GM18511 (cell line): ENCODE measurements around the gene GABRG3.
"Not testable (repeated sequence)": the region's sequence is repeated elsewhere in the genome, so short reads cannot be mapped to it uniquely, and the experiment has no call there.

Experiments used
- ATAC-seq: cut with Tn5 transposase; IDR thresholded peaks from one replicate; pipeline ENCODE4 v1.9.1; 2021; ENCODE audit warnings: mild to moderate bottlenecking, moderate library complexity; ENCODE audit not compliant: unreplicated experiment

GABRG3 gene

DNA sequence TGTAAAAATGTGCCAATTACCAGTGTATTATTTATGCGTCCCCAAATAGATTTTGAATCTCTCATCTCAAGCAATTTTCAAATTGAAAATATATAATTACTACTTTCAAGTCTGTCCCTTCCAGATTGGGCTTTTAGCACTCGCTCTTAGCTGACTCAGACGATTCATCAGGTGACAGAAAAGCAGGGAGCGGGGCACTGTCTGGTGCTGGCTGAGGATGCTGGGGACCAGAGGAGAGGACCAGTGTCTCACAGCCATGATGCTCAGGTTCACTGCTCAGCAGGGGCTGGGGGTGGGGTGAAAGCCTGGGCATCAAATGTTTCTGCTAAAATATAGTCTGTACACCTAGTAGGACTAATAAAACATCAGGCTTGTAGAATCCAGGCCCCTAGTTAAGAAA, 199.9 kb downstream of the GABRG3 start:
- ATAC-seq = no peak

DNA sequence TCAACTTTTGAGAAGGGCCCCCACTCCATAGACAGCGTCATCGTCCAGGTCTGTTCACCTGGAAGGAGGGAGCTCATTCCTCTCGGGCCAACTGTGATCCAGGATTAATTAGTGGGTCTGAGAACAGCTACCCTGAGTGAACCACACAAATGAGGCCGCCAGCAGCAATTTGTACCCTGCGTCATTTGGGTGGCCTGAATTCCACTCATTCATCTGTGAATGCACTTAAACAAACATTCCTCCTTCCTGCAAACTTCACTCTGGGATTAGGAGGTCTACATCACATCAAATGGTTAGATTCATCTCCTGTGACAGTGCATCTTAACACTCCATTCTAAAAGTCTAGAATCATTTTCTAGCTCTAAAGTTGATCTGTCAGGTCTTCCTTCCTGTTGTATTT, 201.8 kb downstream of the GABRG3 start:
- no peak for ATAC-seq

DNA sequence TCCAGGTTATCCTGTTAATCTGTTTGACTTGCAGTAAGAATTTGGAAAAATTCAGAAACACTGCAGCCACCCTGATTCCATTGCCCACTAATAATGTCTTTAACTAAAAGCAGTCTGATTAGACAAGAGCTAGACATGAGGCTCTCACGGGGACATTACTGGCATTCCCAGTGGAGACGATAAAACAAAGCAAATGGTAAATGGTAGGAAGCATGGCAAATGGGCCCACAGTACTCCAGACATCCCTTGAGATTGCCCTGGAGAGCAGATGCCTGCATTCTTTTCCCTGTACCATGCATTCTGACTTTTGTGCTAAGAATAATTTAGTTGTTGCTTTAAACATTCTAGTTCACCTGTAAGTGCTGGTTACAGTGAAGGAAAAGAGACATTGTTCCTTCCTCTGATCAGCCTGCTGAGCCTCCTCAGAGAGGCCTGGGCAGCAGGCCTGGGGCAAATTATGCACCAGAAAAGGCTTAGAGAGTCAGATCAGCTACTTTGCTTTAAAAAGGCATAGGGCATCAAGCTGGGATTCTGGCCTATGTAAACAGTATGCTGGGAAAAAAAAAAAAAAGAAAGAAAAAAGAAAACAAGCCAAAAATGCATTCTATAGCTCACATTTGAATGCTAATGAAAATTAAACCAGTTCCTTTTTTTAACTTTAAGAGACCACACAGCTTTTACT, 204.6 kb downstream of the GABRG3 start:
- ATAC-seq = no peak

DNA sequence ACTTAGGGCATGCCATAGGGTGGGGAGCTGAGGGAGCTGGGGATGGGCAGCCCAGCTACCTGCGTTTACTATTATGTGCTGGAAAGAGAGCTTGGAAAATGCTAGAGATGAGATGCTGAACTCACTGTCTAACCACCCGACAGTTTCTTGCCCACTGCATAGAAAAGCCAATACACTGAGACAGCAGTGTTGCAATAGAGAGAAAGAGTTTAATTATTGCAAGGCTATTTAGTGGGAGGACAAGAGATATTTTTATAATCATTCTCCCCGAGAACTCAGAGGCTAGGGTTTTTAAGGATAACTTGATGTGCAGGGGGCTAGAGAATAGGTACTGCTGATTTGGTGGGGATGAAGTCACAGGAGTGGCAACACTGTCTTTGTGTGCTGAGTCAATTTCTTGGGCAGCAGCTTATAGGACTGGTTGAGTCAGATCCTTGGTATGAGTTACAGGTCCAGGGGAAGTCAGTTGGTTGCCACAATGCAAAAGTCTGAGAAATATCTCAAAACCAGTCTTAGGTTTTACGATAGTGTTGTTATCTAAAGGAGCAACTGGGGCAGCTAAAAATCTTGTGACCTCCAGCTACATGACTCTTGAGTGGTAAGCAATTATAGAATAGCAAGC, 205.9 kb downstream of the GABRG3 start:
- no peak for ATAC-seq

DNA sequence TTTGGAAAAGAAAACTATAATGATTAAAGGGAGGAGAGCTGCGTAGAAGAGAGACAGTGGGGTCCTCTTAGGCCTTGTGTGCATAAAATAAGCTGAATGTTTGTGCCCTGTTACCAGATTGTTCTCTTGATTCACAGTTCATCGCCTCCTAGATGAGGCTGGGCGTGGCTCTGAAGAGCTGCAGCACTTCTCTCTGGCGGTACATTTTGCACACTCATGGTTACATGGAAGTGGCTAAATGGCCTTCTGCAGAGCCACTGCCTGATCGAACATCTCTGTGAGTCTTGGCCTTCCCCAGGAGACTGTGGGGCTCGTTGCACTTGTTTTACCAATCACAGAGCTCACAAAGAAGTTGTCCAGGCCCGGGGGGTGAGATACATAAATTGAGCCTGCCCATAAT, 208.8 kb downstream of the GABRG3 start:
- ATAC-seq = no peak

DNA sequence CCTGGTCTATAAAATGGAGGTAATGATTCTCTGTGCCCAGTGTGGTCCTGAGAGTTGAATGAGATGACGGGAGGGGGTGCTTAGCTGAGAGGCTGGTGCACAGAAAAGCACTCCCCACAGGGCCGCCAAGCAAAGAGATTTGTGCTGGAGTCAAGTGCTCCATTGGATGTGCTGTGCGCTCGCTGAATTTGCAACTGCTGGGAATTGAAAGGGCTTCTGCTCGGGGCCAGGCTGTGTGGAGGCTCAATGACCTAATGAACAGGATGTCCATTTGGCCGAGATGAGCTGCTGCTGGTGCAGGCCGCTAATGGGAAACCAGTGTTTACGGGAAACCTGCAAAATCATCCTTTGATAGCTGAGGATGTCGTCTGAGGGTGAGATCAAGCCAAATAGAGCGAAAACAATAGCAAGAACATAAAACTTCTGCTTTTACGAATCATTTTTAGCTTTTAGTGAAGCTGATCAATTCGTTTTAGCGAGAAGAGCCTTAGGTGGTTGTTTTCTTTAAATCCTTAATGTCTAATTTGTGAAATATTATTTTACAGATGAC, 211.7 kb downstream of the GABRG3 start:
- ATAC-seq = no peak

DNA sequence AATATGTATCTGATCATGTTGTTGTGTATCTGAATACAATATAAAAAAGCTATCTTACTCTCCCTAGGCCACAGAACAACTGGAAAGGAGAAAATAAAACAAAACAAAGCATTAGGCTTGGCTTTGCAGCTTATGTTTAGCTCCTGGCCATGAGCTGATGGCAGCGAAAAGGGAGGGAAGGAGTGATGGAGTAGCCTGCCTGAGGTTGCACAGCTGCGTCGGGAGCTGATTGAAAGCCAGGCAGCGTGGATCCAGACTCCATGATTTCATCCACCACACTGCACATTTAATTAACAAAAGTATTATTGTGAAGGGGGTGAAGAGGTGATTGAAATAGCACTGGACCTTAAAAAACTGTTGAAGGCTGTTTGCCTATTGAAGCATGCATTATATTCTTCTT, 212.2 kb downstream of the GABRG3 start:
- no peak for ATAC-seq

DNA sequence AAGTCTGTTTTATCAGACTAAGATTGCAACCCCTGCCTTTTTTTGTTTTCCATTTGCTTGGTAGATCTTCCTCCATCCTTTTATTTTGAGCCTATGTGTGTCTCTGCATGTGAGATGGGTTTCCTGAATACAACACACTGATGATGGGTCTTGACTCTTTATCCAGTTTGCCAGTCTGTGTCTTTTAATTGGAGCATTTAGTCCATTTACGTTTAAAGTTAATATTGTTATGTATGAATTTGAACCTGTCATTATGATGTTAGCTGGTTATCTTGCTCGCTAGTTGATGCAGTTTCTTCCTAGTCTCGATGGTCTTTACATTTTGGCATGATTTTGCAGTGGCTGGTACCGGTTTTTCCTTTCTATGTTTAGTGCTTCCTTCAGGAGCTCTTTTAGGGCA, 220.5 kb downstream of the GABRG3 start:
- ATAC-seq = not testable (repeated sequence)

DNA sequence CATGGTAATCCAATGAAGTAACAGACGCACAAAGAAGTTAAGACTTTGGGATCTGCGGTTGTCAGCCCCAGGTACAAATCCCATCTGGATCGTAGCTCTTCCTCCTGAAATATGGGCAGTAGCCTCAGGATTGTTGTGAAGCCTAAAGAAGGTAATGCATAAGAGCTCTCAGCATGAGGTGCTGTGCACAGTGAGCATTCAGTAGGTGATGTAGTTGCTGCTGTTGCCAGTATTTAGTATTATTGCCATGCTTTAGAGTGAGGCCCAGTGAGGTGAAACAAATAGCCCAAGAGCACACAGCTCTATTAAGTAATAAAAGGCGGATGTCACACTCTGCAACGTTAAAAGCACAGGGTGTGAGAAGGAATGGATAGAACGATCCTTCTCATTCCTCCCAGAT, 225.7 kb downstream of the GABRG3 start:
- no peak for ATAC-seq

DNA sequence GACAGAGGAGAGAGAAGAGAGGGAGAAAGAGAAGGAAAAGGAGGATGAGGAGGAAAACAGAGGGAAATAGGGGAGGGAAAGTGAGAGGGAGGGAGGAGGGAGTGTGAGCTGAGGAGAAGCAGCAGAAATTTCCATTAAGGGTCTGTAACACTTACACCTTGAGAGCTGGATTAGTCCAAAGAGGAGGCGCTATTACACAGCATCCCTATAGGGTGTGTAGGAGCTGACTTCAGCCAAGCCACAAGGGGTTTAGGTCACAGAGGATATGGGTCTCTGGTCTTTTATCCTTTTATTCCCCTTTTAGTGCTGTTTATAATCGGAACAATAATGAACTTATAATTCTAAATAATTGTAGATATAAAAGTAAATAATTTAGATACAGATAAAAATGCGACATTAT, 230.4 kb downstream of the GABRG3 start:
- ATAC-seq = no peak

DNA sequence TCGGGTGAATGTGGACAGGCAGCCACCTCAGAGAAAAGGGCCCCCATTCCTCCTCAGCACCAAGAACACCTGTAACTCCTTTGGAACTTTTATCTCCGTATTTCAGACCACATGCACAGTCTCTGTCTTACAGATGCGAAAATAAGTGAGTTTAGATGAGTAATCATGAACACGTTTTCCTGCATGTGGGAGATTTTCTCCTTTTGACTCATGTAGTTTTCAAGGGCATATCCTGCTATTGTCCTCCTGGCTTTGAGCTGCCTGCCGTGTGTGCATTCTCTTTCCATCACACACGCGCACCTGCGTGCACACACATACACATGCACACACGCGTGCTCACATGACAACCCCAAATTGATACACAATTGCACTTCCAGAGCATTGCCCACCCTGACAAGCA, 239.2 kb downstream of the GABRG3 start:
- ATAC-seq = no peak

DNA sequence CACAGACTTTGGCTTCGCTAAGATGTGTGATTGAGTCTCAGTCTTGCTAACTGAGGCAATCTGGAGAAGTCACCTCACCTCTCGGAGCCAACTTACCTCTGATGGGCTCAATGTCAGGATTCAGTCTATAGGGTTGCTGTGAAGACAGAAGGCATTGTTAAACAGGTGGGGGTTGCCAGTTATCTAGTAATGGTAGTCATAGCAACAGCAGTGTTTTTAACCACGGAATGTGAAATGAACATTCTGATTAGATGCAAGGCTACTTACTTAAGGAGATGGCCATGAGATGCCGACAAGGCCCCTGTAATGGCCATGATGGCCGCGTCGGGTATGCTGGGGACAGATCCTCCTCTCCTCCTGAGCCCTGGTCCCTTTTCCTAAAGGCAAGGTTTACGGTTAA, 243.1 kb downstream of the GABRG3 start:
- ATAC-seq = no peak

DNA sequence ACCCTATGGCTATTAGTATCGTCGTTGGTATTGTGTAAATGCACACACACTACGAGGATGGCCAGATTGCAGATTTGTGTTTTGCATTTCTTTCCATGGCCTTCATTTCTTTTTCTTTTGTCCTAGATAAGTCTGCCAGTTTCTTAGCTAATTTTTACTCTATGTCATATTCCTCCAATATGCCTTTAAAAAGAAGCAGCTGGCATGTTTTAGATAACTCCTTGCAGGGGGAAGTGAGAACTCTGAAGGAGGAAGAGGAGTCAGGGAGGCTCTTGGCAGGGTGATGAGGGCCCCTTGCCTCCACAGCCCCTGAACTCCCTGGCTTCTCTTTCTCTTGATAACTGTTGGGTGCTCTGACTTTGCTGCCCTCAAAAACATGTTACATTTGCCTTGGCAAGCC, 244.0 kb downstream of the GABRG3 start:
- no peak for ATAC-seq

DNA sequence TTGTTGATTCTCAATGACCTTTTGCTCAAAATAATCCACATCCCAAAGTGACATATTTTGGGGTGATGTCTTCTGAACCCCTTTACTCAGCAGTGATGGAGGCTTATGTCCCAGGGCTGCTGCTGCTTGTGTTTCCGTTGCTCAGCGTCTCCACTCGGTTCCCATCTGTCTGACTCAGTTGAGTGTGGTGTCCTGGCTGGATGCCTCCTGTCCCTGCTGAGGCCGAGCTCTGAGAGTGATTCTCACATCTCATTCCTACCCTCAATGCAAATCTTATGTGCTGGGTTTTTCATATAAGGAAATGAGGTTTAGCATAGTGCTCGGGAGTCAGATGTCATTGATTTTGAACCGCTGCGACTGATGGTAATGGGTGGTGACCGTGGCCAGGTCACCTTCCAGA, 247.4 kb downstream of the GABRG3 start:
- ATAC-seq = no peak

DNA sequence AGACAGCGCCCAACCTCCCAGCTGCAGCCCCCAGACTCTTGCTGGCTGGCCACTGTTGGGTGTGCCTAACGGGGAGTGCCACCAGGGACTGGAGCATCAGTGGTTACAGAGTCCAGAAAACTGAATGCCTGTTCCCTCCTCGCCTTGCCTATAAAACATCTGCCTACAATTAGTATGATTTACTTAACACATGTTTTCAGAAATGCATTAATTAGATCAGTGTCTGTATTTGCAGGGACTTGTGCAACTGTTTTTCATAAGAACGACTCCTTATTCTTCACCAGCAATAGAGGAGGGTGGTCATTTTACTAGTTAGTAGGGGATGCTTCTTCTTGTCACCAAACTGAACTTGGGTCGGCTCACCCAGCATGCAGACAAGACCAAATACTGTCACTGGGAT, 248.7 kb downstream of the GABRG3 start:
- no peak for ATAC-seq

DNA sequence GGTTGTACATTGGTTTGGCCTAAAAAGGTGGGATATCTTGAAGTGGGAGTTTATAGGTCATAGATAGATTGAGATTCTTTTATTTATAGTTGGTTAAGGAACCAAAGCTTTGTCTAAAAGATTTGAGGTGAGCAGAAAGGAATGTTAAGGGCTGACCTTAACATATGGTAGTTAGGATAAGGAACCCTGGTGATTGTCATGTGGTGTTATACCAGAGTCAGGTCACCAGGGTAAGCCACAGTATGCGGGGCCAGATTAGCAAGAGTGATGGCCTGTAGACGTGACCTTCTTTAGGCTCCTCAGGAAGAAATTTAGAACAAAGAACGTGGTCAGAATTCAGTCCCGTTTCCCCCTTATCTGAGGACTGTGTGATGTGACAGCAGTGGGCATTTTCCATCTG, 249.2 kb downstream of the GABRG3 start:
- ATAC-seq = no peak

DNA sequence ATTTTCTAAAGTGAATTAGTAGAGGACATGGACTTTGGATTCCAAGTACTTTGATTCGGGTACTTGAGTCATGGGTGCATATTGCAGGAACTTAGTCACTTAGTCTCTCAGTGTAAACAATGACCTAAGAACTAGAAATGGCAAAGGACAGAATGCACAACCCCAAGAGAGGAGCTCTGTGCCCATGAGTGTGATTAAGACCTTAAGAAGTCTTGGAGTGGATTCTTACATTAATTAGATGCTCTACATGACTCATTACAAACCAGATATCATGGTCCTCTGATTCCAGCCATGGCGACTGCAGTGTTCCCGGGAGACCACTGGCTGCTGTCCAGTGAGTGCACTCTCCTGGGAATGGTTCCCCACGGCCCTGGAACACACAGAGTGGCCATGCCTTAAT, 251.5 kb downstream of the GABRG3 start:
- no peak for ATAC-seq

DNA sequence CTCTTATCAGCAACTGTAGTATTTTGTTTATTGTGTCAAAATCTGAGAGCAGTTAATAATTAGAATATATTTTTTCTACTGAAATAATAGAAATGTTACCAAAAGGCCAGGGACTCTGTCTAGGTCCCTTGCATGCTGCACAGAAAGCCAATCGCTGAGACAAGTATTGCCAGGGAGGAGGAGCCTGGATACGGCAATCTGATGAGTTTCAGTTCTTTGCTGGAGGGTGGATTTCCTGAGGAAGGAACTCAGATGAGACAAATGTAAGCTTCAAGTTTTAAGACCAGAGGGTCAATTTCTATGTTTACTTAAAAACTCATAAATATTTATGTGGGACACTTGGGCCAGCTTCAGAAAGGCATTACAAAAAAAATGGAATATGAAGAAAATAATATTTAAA, 252.2 kb downstream of the GABRG3 start:
- no peak for ATAC-seq

DNA sequence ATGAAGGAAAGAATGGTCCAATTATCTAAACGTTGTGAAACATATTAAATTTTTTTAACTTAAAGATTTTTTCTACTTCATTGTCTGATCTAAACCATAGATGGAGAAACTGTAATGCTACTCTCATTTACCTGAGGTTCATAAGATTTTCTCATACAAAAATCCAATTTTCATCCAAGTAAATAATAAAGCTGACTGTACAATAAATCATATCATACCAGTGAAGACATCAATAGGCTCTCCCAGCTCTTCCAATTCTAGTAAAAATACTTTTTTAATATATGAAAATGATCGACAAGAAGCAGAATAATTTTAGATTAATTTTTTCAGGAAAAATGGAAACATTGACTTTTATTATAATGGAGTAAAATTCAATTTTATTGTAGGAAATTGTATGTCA, 260.8 kb downstream of the GABRG3 start:
- ATAC-seq = no peak

DNA sequence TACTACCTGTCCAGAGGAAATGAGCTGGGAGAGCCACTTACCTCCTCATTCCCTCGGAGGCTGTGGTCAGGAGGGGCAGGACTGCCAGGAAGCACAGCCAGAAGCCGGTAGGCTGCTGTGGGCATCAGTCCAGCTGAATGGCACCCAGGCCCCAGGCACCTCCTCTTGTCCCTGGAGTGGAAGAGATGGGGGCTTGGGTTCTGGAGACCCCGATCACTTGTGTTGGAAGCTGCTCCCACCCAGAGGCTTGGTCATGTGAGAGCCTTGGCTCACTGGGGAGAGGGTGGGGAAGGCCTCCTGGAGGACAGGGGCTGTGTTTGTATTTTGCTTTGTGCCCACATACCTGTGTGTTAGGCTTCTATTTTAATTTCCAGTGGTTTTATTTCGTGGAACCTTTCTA, 261.9 kb downstream of the GABRG3 start:
- ATAC-seq = no peak

DNA sequence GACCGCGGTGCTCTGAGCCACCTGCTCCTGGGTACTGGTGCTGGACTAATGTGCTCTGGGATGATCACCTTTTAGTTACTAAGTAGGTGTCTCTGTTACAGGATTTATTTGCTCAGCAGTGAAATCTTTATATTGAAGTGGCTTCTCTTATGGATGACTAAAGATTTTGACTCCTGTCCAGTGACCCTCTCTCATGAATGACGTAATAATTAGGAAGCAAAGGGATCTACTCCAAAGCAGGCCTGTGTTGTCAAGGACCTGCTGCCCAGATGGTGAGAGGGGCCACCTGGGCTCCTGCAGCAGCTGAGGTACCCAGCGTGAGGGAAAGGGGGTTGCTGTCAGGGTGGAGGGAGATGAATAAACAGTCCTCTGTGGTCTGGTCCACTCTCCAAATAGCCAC, 263.6 kb downstream of the GABRG3 start:
- ATAC-seq = no peak

DNA sequence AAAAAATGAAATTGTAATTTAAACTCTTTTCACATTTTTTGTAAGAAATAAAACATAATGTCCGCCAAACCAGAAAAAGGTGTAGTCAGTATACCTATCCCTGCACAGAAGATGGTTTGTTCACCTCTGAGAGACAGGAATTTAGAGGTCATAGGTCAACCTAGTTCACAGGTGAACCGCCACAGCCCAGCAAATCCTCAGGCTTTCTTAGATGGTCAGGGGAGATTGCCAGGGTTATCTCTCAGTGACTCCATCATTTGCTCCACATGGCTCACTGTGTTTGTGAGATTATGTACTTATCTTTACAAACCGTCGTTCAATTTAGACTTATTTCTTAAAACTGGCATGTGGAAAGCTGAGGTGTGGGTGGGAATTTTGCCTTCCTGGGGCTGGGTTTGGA, 264.2 kb downstream of the GABRG3 start:
- no peak for ATAC-seq

DNA sequence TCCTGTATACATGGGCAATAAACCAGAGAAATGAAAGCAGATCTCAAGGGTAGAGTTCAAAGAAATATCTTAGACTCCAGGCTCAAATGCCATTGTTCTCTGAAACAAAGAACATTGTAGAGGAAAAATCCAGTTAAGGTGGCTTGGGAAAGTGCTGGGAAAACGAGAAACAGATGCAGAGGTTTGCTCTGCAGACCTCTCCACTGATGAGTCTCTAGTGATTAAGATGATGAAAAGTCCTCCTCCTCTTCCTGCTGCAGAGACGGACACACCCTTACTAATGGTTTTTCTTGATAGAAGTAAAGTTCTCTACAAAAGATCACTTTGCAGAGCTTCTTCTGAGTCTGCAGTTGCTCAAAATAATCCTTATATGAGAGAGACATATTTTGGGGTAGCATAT, 264.7 kb downstream of the GABRG3 start:
- ATAC-seq = no peak
